HG03045 (cell line): ENCODE data around the gene KCNN3.

Experiments used
- ATAC-seq: cut with Tn5 transposase; IDR thresholded peaks from one replicate; pipeline ENCODE4 v1.9.1; 2021; ENCODE audit warnings: mild to moderate bottlenecking, moderate library complexity; ENCODE audit not compliant: unreplicated experiment

The KCNN3 gene

GRCh38 chr1:154842635-154843034 lies 27.4 kb downstream of the KCNN3 start:
- no peak for ATAC-seq

- ATAC-seq, result no peak
These were observed 28.7 kb downstream of the KCNN3 start for GRCh38 chr1:154841384-154841783.

GRCh38 chr1:154840269-154841176 lies 29.6 kb downstream of the KCNN3 start:
- ATAC-seq, result no peak

GRCh38 chr1:154839691-154840090 lies 30.4 kb downstream of the KCNN3 start:
- no peak for ATAC-seq

GRCh38 chr1:154838988-154839387 lies 31.1 kb downstream of the KCNN3 start:
- ATAC-seq, result no peak

GRCh38 chr1:154838461-154838860 lies 31.6 kb downstream of the KCNN3 start:
- ATAC-seq, result no peak

GRCh38 chr1:154837672-154838171 lies 32.4 kb downstream of the KCNN3 start:
- ATAC-seq, result peak; percentile 75

GRCh38 chr1:154837034-154837671 lies 32.9 kb downstream of the KCNN3 start:
- ATAC-seq, result no peak

GRCh38 chr1:154835531-154836324 lies 34.4 kb downstream of the KCNN3 start:
- ATAC-seq, result no peak

GRCh38 chr1:154833841-154834240 lies 36.2 kb downstream of the KCNN3 start:
- ATAC-seq, result no peak

GRCh38 chr1:154833209-154833608 lies 36.9 kb downstream of the KCNN3 start:
- ATAC-seq, result no peak

- ATAC-seq, result no peak
These were observed 37.7 kb downstream of the KCNN3 start for GRCh38 chr1:154832384-154832783.

- ATAC-seq, result no peak
These were observed 38.6 kb downstream of the KCNN3 start for GRCh38 chr1:154831462-154831861.

GRCh38 chr1:154829062-154829461 lies 41.0 kb downstream of the KCNN3 start:
- no peak for ATAC-seq

- no peak for ATAC-seq
These were observed 45.7 kb downstream of the KCNN3 start for GRCh38 chr1:154824179-154825000.

- ATAC-seq, result no peak
These were observed 47.4 kb downstream of the KCNN3 start for GRCh38 chr1:154822717-154823116.

- ATAC-seq, result no peak
These were observed 47.8 kb downstream of the KCNN3 start for GRCh38 chr1:154822233-154822632.

GRCh38 chr1:154821083-154821482 lies 49.0 kb downstream of the KCNN3 start:
- ATAC-seq, result no peak

GRCh38 chr1:154820646-154821045 lies 49.4 kb downstream of the KCNN3 start:
- no peak for ATAC-seq
